HepG2 (cell line): ENCODE measurements around the gene ETFB. TPM values are rescaled to one million over a fixed set of nuclear protein-coding genes. Genes with fewer than 3 reads are reported as not detected.

Experiments used
- ATAC-seq: fragments of 200-7000 bp; cut with Tn5 transposase; 3 replicates; pipeline ENCODE4 v1.9.1; 2020; ENCODE audit warnings: mild to moderate bottlenecking, moderate library complexity
- BruUV-seq: library from RNA; stranded (reverse); fragments of 400-500 nt; replicated peaks from 2 replicates; lab custom pipeline; 2021; lab: Mats Ljungman, UMichigan
- CTCF ChIA-PET: fragments of 300-600 bp; formaldehyde crosslinking; extraction: SDS; loops from one replicate; lab custom pipeline; 2021; ENCODE audit warnings: low total read pairs, inconsistent platforms, low intra/inter-chr PET ratio; lab: Yijun Ruan, JAX
- POLR2A ChIA-PET: fragments of 350-600 bp; sonication (Branson Sonifier 250); formaldehyde crosslinking; loops from one replicate; lab custom pipeline; 2020; ENCODE audit warnings: antibody characterized with exemption, inconsistent platforms; lab: Yijun Ruan, JAX
- DNase-seq: peaks from one replicate; pipeline ENCODE4 v3.0.0-alpha.2; 2015; ENCODE audit warnings: low spot score
- FAIRE-seq: peaks from 3 replicates; lab custom pipeline; 2011; peaks lifted over from hg19 to GRCh38; lab: Jason Lieb, UNC
- H2AFZ ChIP-seq: one replicate; pipeline ENCODE4 v1.6.1; 2011; ENCODE audit warnings: low read length, inconsistent platforms
- H3K27ac ChIP-seq: fragments of 300-600 bp; 3 replicates; pipeline ENCODE4 v1.8.0; 2011; ENCODE audit warnings: mixed run types, mild to moderate bottlenecking, mixed read lengths, low read length, inconsistent platforms; ENCODE audit not compliant: insufficient read depth; ENCODE audit errors: extremely low read length
- H3K27me3 ChIP-seq, 2 experiments: fragments of 200-600 bp in 1 of 2; 2 replicates in 1 of 2; 3 replicates in 1 of 2; pipeline versions ENCODE4 v1.6.0 to v1.8.0; 2011; ENCODE audit warnings: low read length in 2 of 2, mild to moderate bottlenecking in 2 of 2, moderate library complexity in 2 of 2, inconsistent platforms in 1 of 2; ENCODE audit not compliant: insufficient read depth in 2 of 2, control insufficient read depth in 1 of 2
- H3K36me3 ChIP-seq, 2 experiments: fragments of 200-600 bp in 1 of 2; replicated peaks in 1 of 2; 2 replicates in 1 of 2; 3 replicates in 1 of 2; pipeline versions ENCODE4 v1.5.1 to v1.8.0; 2011; ENCODE audit warnings: low read length in 2 of 2, inconsistent platforms in 1 of 2; ENCODE audit not compliant: insufficient read depth in 2 of 2, control insufficient read depth in 1 of 2
- H3K4me1 ChIP-seq: 2 replicates; pipeline ENCODE4 v1.5.1; 2012; ENCODE audit warnings: low read length, inconsistent platforms; ENCODE audit not compliant: insufficient read depth
- H3K4me2 ChIP-seq: 2 replicates; pipeline ENCODE4 v1.6.0; 2011; ENCODE audit warnings: low read depth, low read length, inconsistent platforms
- H3K4me3 ChIP-seq, 3 experiments: fragments of 200-600 bp in 1 of 3; sonication (generic), shearing (Covaris generic) in 1 of 3; replicated peaks in 1 of 3; 2 replicates each; pipeline ENCODE4 v1.5.1; 2011 to 2016; ENCODE audit warnings: low read length in 3 of 3, inconsistent platforms in 2 of 3, low read depth in 2 of 3, mild to moderate bottlenecking in 2 of 3, control low read depth in 1 of 3, mixed read lengths in 1 of 3; ENCODE audit not compliant: insufficient read depth in 1 of 3
- H3K79me2 ChIP-seq: one replicate; pipeline ENCODE4 v1.6.1; 2011; ENCODE audit warnings: low read length, inconsistent platforms; ENCODE audit not compliant: insufficient read depth
- H3K9ac ChIP-seq: 2 replicates; pipeline ENCODE4 v1.6.0; 2011; ENCODE audit warnings: mild to moderate bottlenecking, low read depth, low read length, inconsistent platforms; ENCODE audit not compliant: insufficient read depth
- H3K9me3 ChIP-seq: 2 replicates; pipeline ENCODE4 v1.5.1; 2012; ENCODE audit warnings: mild to moderate bottlenecking, low read length
- H4K20me1 ChIP-seq: 2 replicates; pipeline ENCODE4 v1.6.0; 2011; ENCODE audit warnings: inconsistent platforms, mild to moderate bottlenecking, low read length, moderate library complexity; ENCODE audit not compliant: insufficient read depth
- DBP ChIP-seq: sonication (generic); formaldehyde crosslinking; IDR thresholded peaks from 2 replicates; pipeline ENCODE4 v1.4.0; 2020; ENCODE audit warnings: missing genetic modification reagents; ENCODE audit errors: not compliant biosample characterization
- ETS1 ChIP-seq: sonication (generic); formaldehyde crosslinking; IDR thresholded peaks from 2 replicates; pipeline ENCODE4 v1.4.0; 2020; ENCODE audit warnings: missing genetic modification reagents
- FOXC1 ChIP-seq: sonication (generic); formaldehyde crosslinking; IDR thresholded peaks from 2 replicates; pipeline ENCODE4 v1.8.0; 2022; ENCODE audit warnings: mild to moderate bottlenecking, missing genetic modification reagents, borderline replicate concordance
- HOXA9 ChIP-seq: sonication (generic); formaldehyde crosslinking; IDR thresholded peaks from 2 replicates; pipeline ENCODE4 v1.8.1; 2022; ENCODE audit warnings: missing genetic modification reagents, mild to moderate bottlenecking, moderate library complexity, borderline replicate concordance
- JDP2 ChIP-seq: sonication (generic); formaldehyde crosslinking; IDR thresholded peaks from 2 replicates; pipeline ENCODE4 v1.8.1; 2022; ENCODE audit warnings: missing genetic modification reagents, borderline replicate concordance
- MNT ChIP-seq: fragments of 450-650 bp; IDR thresholded peaks from 2 replicates; pipeline ENCODE4 v1.6.1; 2016
- MYC ChIP-seq: sonication (generic); formaldehyde crosslinking; IDR thresholded peaks from 2 replicates; pipeline ENCODE4 v1.9.0; 2021; ENCODE audit warnings: missing genetic modification reagents, borderline replicate concordance
- PAWR ChIP-seq: sonication (generic); formaldehyde crosslinking; IDR thresholded peaks from 2 replicates; pipeline ENCODE4 v1.4.0; 2020; ENCODE audit warnings: missing genetic modification reagents, mild to moderate bottlenecking, borderline replicate concordance
- SRSF4 ChIP-seq: fragments of 200-400 bp; formaldehyde crosslinking; IDR thresholded peaks from one replicate; pipeline ENCODE4 v1.6.1; 2018; ENCODE audit warnings: mild to moderate bottlenecking, low read depth, low read length, moderate library complexity; ENCODE audit not compliant: poor library complexity, severe bottlenecking
- ZEB1 ChIP-seq: IDR thresholded peaks from 2 replicates; pipeline ENCODE4 v1.6.1; 2012; ENCODE audit warnings: mild to moderate bottlenecking, low read depth, inconsistent platforms; ENCODE audit not compliant: insufficient replicate concordance
- ZNF260 ChIP-seq: sonication (generic); formaldehyde crosslinking; IDR thresholded peaks from 2 replicates; pipeline ENCODE4 v1.4.0; 2020; ENCODE audit warnings: missing genetic modification reagents, low read depth, mild to moderate bottlenecking, borderline replicate concordance
- ZNF354B ChIP-seq: sonication (generic); formaldehyde crosslinking; IDR thresholded peaks from 2 replicates; pipeline ENCODE4 v1.8.0; 2022; ENCODE audit warnings: mild to moderate bottlenecking, missing genetic modification reagents
- ZNF775 ChIP-seq: sonication (generic); formaldehyde crosslinking; IDR thresholded peaks from 2 replicates; pipeline ENCODE4 v1.4.0; 2020; ENCODE audit warnings: missing genetic modification reagents, mild to moderate bottlenecking, moderate library complexity, borderline replicate concordance
- ZZZ3 ChIP-seq: sonication (generic); formaldehyde crosslinking; IDR thresholded peaks from 2 replicates; pipeline ENCODE4 v1.4.0; 2020; ENCODE audit warnings: missing genetic modification reagents, mild to moderate bottlenecking, borderline replicate concordance
- WGBS: methylation state at CpG from one replicate; pipeline ENCODE4 v1.1.6; 2017; ENCODE audit warnings: low lambda C conversion rate; 5-methylcytosine and 5-hydroxymethylcytosine counted together
- in situ Hi-C: cut with HindIII; loops from 2 replicates; pipeline ENCODE4 v1.10.0; 2017; ENCODE audit warnings: low pct_unique_long_range_greater_than_20kb; ENCODE audit not compliant: extremely low pct_ligation_motif_present
- intact Hi-C: fragments of 100-400 bp; cut with micrococcal nuclease; formaldehyde crosslinking; loops from one replicate; pipeline ENCODE4 v1.10.0; 2022; ENCODE audit not compliant: unreplicated experiment
- polyA plus RNA-seq, 8 experiments: library from polyadenylated mRNA; depleted of rRNA in 3 of 8; stranded (reverse) in 7 of 8; unstranded in 1 of 8; fragments of >200 nt; fragmentation: Illumina TruSeq in 4 of 8; extraction: Trizol in 4 of 8; gene quantifications; 2 replicates each; pipeline versions ENCODE4 v1.2.1 to v1.2.3, GENCODE V29; 2011 to 2016; ENCODE audit warnings: low read depth in 4 of 8, missing spikeins in 1 of 8, mixed read lengths in 1 of 8; ENCODE audit not compliant: insufficient read depth in 1 of 8
- total RNA-seq, 5 experiments: library from RNA; depleted of rRNA; stranded (reverse); fragments of >200 nt; fragmentation: Illumina TruSeq; extraction: Trizol; gene quantifications; 2 replicates each; pipeline ENCODE4 v1.2.3, GENCODE V29; 2016; ENCODE audit warnings: low read depth in 1 of 5

The ETFB gene
- total and polyA plus RNA-seq, 2 of the 13 experiments (the other 11 are each of a cell fraction or from before 2014, with no cell fraction given): 678 to 1,314 TPM

GRCh38 chr19:51331716-51332115 is 34.5 kb downstream of the ETFB start:
- intact Hi-C loops (no loop called here), in situ Hi-C loops (no loop called here)
- Histone ChIP-seq H3K9me3 (no peaks in the 10 kb centered on the region), H3K4me1 (peaks cover 15% of the 10 kb centered on the region), H3K27ac (no peak overlapping the region), H3K4me3 (no peak overlapping the region), H2AFZ (no peak overlapping the region), H3K79me2 (no peaks in the 10 kb centered on the region), H4K20me1 (no peaks in the 10 kb centered on the region), H3K9ac (no peak overlapping the region), H3K36me3 (peaks cover 8 to 23% of the 10 kb centered on the region in 2 experiments; a peak in 4 of 5 replicates), H3K27me3 (peaks cover 0 to 7% of the 10 kb centered on the region in 2 experiments; a peak in 2 of 5 replicates), H3K4me2 (no peak overlapping the region)
- WGBS: 95% methylated on average over 6 of the region's 6 CpGs
- DNase-seq (no peak), FAIRE-seq (no peak), ATAC-seq (no peak)
- TF ChIP-seq PAWR: no peak
- TF ChIP-seq ETS1: no peak
- TF ChIP-seq MNT: no peak
- TF ChIP-seq ZZZ3: no peak
- no peak for TF ChIP-seq ZNF260
- no peak for TF ChIP-seq HOXA9
- no peak for TF ChIP-seq DBP (CRISPR knock-in tag)
- TF ChIP-seq ZNF775: no peak
- no peak for TF ChIP-seq SRSF4
- no peak for TF ChIP-seq ZEB1
- no peak for TF ChIP-seq MYC (CRISPR knock-in tag)
- no peak for TF ChIP-seq FOXC1 (CRISPR knock-in tag)
- TF ChIP-seq JDP2 (CRISPR knock-in tag): no peak
- no peak for TF ChIP-seq ZNF354B (CRISPR knock-in tag)
- CTCF ChIA-PET: no interaction called here
- TSS peak; percentile 34 for BruUV-seq
- POLR2A ChIA-PET: no interaction called here
